ENCODE data around the gene INTS14.
"Not testable (repeated sequence)": the region's sequence is repeated elsewhere in the genome, so short reads cannot be mapped to it uniquely, and the experiment has no call there.

INTS14 gene

DNA sequence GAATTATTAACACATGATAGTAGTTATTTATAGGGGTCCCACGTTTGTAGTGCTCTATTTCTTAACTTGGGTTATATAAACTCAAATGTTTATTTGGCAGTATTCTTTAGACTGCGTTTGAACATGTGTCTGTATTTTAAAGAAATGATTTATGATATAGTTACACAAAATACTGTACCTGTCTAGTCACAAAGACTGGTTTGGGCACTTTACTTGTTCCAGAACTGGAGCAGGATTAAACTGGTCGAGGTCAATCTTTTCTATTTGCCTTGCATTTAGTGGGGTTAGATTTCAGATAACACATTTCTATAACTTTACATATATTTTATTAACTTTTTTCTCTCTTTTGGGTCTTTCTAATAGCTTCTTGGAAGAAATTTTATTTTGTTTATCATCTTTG lies 41.2 kb downstream of the INTS14 start:
- FAIRE-seq = no peak
- TF ChIP-seq, protein P1, sequence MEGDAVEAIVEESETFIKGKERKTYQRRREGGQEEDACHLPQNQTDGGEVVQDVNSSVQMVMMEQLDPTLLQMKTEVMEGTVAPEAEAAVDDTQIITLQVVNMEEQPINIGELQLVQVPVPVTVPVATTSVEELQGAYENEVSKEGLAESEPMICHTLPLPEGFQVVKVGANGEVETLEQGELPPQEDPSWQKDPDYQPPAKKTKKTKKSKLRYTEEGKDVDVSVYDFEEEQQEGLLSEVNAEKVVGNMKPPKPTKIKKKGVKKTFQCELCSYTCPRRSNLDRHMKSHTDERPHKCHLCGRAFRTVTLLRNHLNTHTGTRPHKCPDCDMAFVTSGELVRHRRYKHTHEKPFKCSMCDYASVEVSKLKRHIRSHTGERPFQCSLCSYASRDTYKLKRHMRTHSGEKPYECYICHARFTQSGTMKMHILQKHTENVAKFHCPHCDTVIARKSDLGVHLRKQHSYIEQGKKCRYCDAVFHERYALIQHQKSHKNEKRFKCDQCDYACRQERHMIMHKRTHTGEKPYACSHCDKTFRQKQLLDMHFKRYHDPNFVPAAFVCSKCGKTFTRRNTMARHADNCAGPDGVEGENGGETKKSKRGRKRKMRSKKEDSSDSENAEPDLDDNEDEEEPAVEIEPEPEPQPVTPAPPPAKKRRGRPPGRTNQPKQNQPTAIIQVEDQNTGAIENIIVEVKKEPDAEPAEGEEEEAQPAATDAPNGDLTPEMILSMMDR (IDR thresholded peaks at IDR 0.05; ENCODE audit: insufficient read depth, missing control alignments) = no peak
- no peak for DNase-seq (ENCODE audit: insufficient read length, low spot score)

DNA sequence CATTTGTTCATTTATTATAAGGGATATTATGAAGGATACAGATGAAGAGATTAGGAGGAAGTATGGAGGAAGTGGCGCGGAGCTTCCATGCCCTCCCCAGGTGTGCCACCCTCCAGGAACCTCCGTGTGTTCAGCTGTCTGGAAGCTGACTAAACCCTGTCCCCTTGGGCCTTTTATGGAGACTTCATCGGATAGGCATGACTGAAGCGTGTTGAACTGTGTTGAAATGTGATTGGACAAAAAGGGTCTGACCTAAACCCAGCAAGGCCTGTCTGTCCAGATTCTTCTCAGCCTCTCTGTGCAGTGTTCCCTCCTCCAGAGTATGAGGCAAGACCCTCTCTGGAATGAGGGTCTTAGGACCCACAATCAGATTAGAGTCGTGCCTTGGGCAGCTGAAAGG lies 49.0 kb downstream of the INTS14 start:
- FAIRE-seq = no peak
- TF ChIP-seq, protein P1 (IDR thresholded peaks at IDR 0.05; ENCODE audit: insufficient read depth, missing control alignments) = no peak
- DNase-seq (ENCODE audit: insufficient read length, low spot score) = no peak

DNA sequence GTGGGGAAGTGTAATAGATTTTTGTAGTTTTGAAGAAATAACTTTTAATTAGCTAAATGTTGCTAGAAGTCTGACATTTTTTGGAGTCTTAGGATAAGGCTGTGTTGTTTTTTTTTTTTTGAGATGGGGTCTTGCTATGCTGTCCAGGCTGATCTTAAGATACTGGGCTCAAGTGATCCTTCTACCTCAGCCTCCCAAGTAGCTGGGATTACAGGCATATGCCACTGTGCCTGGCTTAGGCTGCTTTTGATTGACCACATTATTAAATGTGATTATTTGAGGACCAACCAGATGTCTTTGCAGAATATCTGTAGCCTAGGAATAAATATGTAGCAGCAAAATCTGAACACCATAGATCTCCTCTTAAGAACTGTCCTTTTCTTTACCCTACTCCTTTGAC lies 51.0 kb downstream of the INTS14 start:
- no peak for FAIRE-seq
- no peak for DNase-seq (ENCODE audit: insufficient read length, low spot score)
- TF ChIP-seq, protein P1 (IDR thresholded peaks at IDR 0.05; ENCODE audit: insufficient read depth, missing control alignments) = no peak

DNA sequence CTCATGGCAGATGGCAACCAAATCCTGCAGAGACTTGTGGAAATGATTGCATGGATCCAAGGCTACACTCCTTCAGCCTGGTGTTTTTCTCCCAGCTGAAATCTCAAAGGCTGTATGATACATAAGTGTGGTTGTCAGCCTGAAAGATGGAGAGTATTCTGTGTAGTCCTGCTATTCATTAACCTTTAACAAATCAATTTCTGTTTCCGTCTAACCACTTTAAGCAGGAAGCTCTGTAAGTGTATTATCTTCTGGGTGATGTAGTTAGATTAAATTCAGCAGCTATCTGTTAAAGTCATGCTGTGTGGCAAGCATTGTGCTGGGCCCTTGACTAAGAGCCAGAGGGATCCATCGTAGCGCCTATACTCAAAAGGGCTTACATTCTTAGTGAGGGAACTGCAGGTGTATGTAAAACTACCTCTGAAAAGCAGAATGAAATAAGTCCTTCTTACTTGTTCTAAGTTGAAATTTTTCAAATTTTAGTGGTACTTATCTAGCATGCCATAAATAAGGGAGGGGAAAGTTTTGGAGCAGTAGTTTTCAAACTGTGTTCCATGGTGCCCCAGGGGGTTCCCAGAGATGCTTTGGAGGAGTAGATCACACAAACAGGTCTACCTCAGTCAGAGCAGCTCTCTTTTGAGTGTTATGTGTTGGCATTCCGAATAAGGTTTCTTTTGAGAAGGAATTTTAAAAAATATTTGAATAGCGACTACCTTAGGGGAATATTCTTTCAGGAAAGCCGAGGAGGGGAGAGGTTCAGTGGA lies 51.8 kb downstream of the INTS14 start:
- TF ChIP-seq, protein P1 (IDR thresholded peaks at IDR 0.05; ENCODE audit: insufficient read depth, missing control alignments) = no peak
- FAIRE-seq (no peak), DNase-seq (ENCODE audit: insufficient read length, low spot score) (no peak)

DNA sequence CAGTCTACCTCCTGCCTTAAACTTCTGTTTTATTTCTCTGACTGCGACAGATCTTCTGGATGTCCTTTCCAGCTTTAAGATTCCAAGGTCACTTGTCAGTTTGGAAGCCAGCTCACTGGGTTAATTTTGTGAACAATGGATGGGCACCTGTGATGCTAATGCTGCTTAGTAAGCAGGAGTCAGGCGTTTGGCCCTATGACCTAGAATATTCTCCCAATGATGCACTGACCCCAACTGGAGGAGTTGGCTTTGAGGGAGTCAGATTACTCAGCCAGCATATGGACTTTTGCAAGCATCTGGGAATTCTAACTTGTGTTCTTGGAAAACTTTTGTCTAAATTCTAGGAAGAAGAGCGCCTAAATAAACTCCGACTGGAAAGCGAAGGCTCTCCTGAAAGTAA lies 52.6 kb downstream of the INTS14 start:
- no peak for DNase-seq (ENCODE audit: insufficient read length, low spot score)
- TF ChIP-seq, protein P1 (IDR thresholded peaks at IDR 0.05; ENCODE audit: insufficient read depth, missing control alignments) = no peak
- no peak for FAIRE-seq

DNA sequence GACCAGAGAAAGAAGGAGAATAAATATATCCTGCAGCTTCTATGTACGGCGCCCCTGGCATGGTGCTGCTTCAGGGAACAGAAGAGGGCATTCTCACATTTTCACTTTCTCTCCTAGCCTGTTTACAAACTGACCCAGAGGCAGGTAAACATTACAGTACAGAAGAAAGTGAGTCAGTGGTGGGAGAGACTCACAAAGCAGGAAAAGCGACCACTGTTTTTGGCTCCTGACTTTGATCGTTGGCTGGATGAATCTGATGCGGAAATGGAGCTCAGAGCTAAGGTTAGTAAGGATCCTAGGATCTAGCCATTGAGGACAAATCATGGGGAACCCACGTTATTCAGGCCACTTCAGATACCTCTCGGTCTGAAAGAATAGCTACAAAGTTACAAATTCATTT lies 54.3 kb downstream of the INTS14 start:
- no peak for FAIRE-seq

DNA sequence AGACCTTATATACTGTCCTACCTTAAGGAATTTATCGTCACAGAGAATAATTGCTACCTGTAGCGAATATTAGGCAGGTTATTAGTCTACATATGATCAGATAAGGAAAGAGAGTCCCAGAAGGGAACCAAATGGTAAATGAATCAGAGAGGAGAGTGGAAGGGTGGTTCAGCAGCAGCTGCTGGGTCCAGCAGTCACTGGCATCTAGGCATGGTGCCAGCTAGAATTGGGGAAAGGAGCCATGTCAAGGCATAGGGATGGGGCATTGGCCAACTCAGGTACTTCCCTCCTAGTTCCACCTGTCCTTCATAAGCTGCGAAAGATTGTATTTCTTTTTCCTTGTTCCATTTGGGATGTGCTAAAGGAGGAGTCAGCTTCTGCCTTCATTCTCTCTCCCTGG lies 57.2 kb downstream of the INTS14 start:
- no peak for FAIRE-seq
- TF ChIP-seq, protein P1 (IDR thresholded peaks at IDR 0.05; ENCODE audit: insufficient read depth, missing control alignments) = no peak
- DNase-seq (ENCODE audit: insufficient read length, low spot score) = no peak

More for the DNA sequence above, 54.3 kb downstream of the INTS14 start:
- TF ChIP-seq, protein P1 (IDR thresholded peaks at IDR 0.05; ENCODE audit: insufficient read depth, missing control alignments) = no peak
- no peak for DNase-seq (ENCODE audit: insufficient read length, low spot score)

DNA sequence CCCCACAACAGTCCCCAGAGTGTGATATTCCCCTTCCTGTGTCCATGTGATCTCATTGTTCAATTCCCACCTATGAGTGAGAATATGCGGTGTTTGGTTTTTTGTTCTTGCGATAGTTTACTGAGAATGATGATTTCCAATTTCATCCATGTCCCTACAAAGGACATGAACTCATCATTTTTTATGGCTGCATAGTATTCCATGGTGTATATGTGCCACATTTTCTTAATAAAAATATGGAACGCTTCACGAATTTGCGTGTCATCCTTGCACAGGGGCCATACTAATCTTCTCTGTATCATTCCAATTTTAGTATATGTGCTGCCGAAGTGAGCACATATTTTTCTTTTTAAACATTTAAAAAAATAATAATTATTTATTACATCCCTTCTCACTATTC lies 58.1 kb downstream of the INTS14 start:
- not testable (repeated sequence) for FAIRE-seq; DNase-seq (ENCODE audit: insufficient read length, low spot score)
